Caco-2 (cell line): ENCODE data around the gene ZNF746. TPM values are rescaled to one million over a fixed set of nuclear protein-coding genes. Genes with fewer than 3 reads are reported as not detected.

Experiments
- BruUV-seq: library from RNA; stranded (reverse); fragments of 400-500 nt; replicated peaks from 2 replicates; lab custom pipeline; 2021; lab: Mats Ljungman, UMichigan
- CTCF ChIA-PET: fragments of 300-600 bp; sonication (Branson Sonifier 250); formaldehyde crosslinking; loops from one replicate; lab custom pipeline; 2022; ENCODE audit warnings: antibody characterized with exemption; lab: Charles Lee
- POLR2A ChIA-PET: fragments of 300-600 bp; sonication (Branson Sonifier 250); formaldehyde crosslinking; loops from one replicate; lab custom pipeline; 2022; ENCODE audit warnings: antibody characterized with exemption; lab: Charles Lee
- DNase-seq, 2 experiments: peaks; one replicate each; pipeline versions ENCODE4 v3.0.0 to v3.0.0-alpha.2; 2020 to 2022
- H3K27me3 ChIP-seq: replicated peaks from 2 replicates; pipeline ENCODE4 v1.6.0; 2011; ENCODE audit warnings: low read length; ENCODE audit not compliant: control insufficient read depth, insufficient read depth
- H3K36me3 ChIP-seq: 2 replicates; pipeline ENCODE4 v1.5.1; 2011; ENCODE audit warnings: low read length; ENCODE audit not compliant: control insufficient read depth, insufficient read depth
- H3K4me1 ChIP-seq: fragments of 250-450 bp; sonication (Bioruptor Pico); 2 replicates; pipeline ENCODE4 v1.5.1; 2020; ENCODE audit warnings: mild to moderate bottlenecking
- H3K4me3 ChIP-seq: 2 replicates; pipeline ENCODE4 v1.5.1; 2011; ENCODE audit warnings: low read depth, mild to moderate bottlenecking, control low read depth, low read length
- H3K9me3 ChIP-seq: fragments of 250-450 bp; sonication (Bioruptor Pico); 2 replicates; pipeline ENCODE4 v1.5.1; 2020; ENCODE audit warnings: mild to moderate bottlenecking, moderate library complexity
- H3K27ac Mint-ChIP-seq: one replicate; pipeline ENCODE4 v1.8.0; 2022; ENCODE audit warnings: mixed read lengths; ENCODE audit not compliant: unreplicated experiment
- H3K27me3 Mint-ChIP-seq: one replicate; pipeline ENCODE4 v1.8.0; 2022; ENCODE audit warnings: mixed read lengths; ENCODE audit not compliant: insufficient read depth, unreplicated experiment
- H3K36me3 Mint-ChIP-seq: one replicate; pipeline ENCODE4 v1.8.0; 2022; ENCODE audit warnings: mild to moderate bottlenecking, mixed read lengths; ENCODE audit not compliant: insufficient read depth, unreplicated experiment
- H3K4me1 Mint-ChIP-seq: one replicate; pipeline ENCODE4 v1.8.0; 2022; ENCODE audit warnings: low read depth, mixed read lengths; ENCODE audit not compliant: unreplicated experiment
- H3K4me3 Mint-ChIP-seq: one replicate; pipeline ENCODE4 v1.8.0; 2022; ENCODE audit warnings: mild to moderate bottlenecking, moderate library complexity, mixed read lengths; ENCODE audit not compliant: unreplicated experiment
- H3K9me3 Mint-ChIP-seq: one replicate; pipeline ENCODE4 v1.8.0; 2022; ENCODE audit warnings: mixed read lengths; ENCODE audit not compliant: unreplicated experiment
- CTCF ChIP-seq, 2 experiments: fragments of 200-600 bp in 1 of 2; IDR thresholded peaks; 1 replicate in 1 of 2; 2 replicates in 1 of 2; pipeline versions ENCODE4 v1.5.1 to v1.8.0; 2011 to 2022; ENCODE audit warnings: antibody characterized with exemption in 1 of 2, control low read depth in 1 of 2, inconsistent platforms in 1 of 2, low read depth in 1 of 2, low read length in 1 of 2, mild to moderate bottlenecking in 1 of 2, moderate library complexity in 1 of 2; ENCODE audit not compliant: insufficient read depth in 1 of 2, severe bottlenecking in 1 of 2, unreplicated experiment in 1 of 2
- intact Hi-C: fragments of 100-400 bp; cut with micrococcal nuclease; formaldehyde crosslinking; loops from one replicate; pipeline ENCODE4 v1.10.0; 2022; ENCODE audit not compliant: unreplicated experiment
- total RNA-seq: library from RNA; stranded (reverse); gene quantifications from 2 replicates; pipeline ENCODE4 v1.2.3, GENCODE V29; 2022

ZNF746 gene
- total RNA-seq, 1 experiment from 2014 or later: 19.3 TPM

- POLR2A ChIA-PET: no interaction called here
- H3K36me3 Mint-ChIP-seq: no peaks in the 10 kb centered on the region
- H3K27ac Mint-ChIP-seq: no peak overlapping the region
- Histone ChIP-seq H3K4me3 (no peak overlapping the region), H3K27me3 (no peaks in the 10 kb centered on the region), H3K36me3 (no peaks in the 10 kb centered on the region), H3K9me3 (peaks cover 32% of the 10 kb centered on the region), H3K4me1 (no peaks in the 10 kb centered on the region)
- BruUV-seq: no TSS peak
- intact Hi-C loops: no loop called here
- DNase-seq: no peak
- H3K9me3 Mint-ChIP-seq: peaks cover 44% of the 10 kb centered on the region
- H3K4me1 Mint-ChIP-seq: no peaks in the 10 kb centered on the region
- no peak overlapping the region for H3K4me3 Mint-ChIP-seq
- peaks cover 2% of the 10 kb centered on the region for H3K27me3 Mint-ChIP-seq
- CTCF ChIA-PET: no interaction called here
- no peak for TF ChIP-seq CTCF (IDR thresholded peaks at IDR 0.05; ENCODE audit: insufficient read depth in 1 of 2, low read depth in 1 of 2, low read length in 1 of 2, severe bottlenecking in 1 of 2, unreplicated experiment in 1 of 2)
Observed at GRCh38 chr7:149527414-149527813, 29.8 kb upstream of the ZNF746 start.

- Mint-ChIP-seq H3K27ac (no peak overlapping the region), H3K4me1 (no peaks in the 10 kb centered on the region), H3K36me3 (no peaks in the 10 kb centered on the region), H3K4me3 (no peak overlapping the region), H3K9me3 (peaks cover 56% of the 10 kb centered on the region), H3K27me3 (peaks cover 6% of the 10 kb centered on the region)
- intact Hi-C loops: no loop called here
- no peak for DNase-seq
- POLR2A ChIA-PET: no interaction called here
- Histone ChIP-seq H3K9me3 (peaks cover 25% of the 10 kb centered on the region; the same call in 1 of the 2 replicates), H3K4me1 (no peaks in the 10 kb centered on the region), H3K36me3 (no peaks in the 10 kb centered on the region), H3K4me3 (no peak overlapping the region), H3K27me3 (no peaks in the 10 kb centered on the region)
- no peak for TF ChIP-seq CTCF (IDR thresholded peaks at IDR 0.05; ENCODE audit: insufficient read depth in 1 of 2, low read depth in 1 of 2, low read length in 1 of 2, severe bottlenecking in 1 of 2, unreplicated experiment in 1 of 2)
- no TSS peak for BruUV-seq
- CTCF ChIA-PET: no interaction called here
Observed at GRCh38 chr7:149525280-149525679, 27.7 kb upstream of the ZNF746 start.

DNA sequence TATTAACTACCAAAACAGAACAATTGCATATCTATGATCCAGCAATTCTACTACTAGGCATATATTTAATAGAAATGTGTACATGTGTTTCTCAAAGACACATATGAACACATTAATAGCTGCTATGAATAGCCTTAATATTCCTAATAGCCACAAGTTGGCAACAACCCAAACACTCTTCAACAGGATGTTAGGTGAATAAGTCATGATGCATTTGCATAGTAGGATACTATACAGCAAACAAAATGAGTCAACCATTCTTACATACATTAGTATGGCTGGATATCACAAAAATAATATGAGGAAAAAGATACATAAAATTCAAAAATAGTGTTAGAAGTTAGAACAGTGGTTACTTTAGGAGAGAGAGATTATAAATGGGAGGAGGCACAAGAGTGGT lies 26.8 kb upstream of the ZNF746 start:
- H3K9me3 Mint-ChIP-seq: peaks cover 50% of the 10 kb centered on the region

More for the DNA sequence above, 26.8 kb upstream of the ZNF746 start:
- H3K36me3 Mint-ChIP-seq: no peaks in the 10 kb centered on the region
- no peak overlapping the region for H3K4me3 Mint-ChIP-seq
- no peak for DNase-seq
- intact Hi-C loops: no loop called here
- CTCF ChIA-PET: no interaction called here
- Histone ChIP-seq H3K36me3 (no peaks in the 10 kb centered on the region), H3K27me3 (no peaks in the 10 kb centered on the region), H3K9me3 (peaks cover 20% of the 10 kb centered on the region; the same call in 1 of the 2 replicates), H3K4me3 (no peak overlapping the region), H3K4me1 (no peaks in the 10 kb centered on the region)
- no peak for TF ChIP-seq CTCF (IDR thresholded peaks at IDR 0.05; ENCODE audit: insufficient read depth in 1 of 2, low read depth in 1 of 2, low read length in 1 of 2, severe bottlenecking in 1 of 2, unreplicated experiment in 1 of 2)
- no TSS peak for BruUV-seq
- no peak overlapping the region for H3K27ac Mint-ChIP-seq
- POLR2A ChIA-PET: no interaction called here
- H3K27me3 Mint-ChIP-seq: peaks cover 6% of the 10 kb centered on the region
- no peaks in the 10 kb centered on the region for H3K4me1 Mint-ChIP-seq
